ENCODE data around the gene PTPRO.
A peak's percentile ranks its signal among the peaks of the same experiment; 100 is the strongest.

The PTPRO gene

GRCh38 chr12:15446807-15447206, 124.5 kb downstream of the PTPRO start:
- no peak for DNase-seq (ENCODE audit: low spot score)

- no peak for DNase-seq (ENCODE audit: low spot score)
Measured at GRCh38 chr12:15453613-15454012, 131.3 kb downstream of the PTPRO start.

- no peak for DNase-seq (ENCODE audit: low spot score)
Measured at GRCh38 chr12:15458008-15458407, 135.7 kb downstream of the PTPRO start.

GRCh38 chr12:15468911-15469310, 146.6 kb downstream of the PTPRO start:
- DNase-seq (ENCODE audit: low spot score) = no peak

- DNase-seq (ENCODE audit: low spot score) = no peak
Measured at GRCh38 chr12:15469356-15469755, 147.0 kb downstream of the PTPRO start.

- no peak for DNase-seq (ENCODE audit: low spot score)
Measured at GRCh38 chr12:15472036-15472435, 149.7 kb downstream of the PTPRO start.

GRCh38 chr12:15474766-15475165, 152.5 kb downstream of the PTPRO start:
- no peak for DNase-seq (ENCODE audit: low spot score)

GRCh38 chr12:15477761-15478160, 155.5 kb downstream of the PTPRO start:
- DNase-seq (ENCODE audit: low spot score) = no peak

GRCh38 chr12:15481846-15482245, 159.5 kb downstream of the PTPRO start:
- DNase-seq (ENCODE audit: low spot score) = no peak

- DNase-seq (ENCODE audit: low spot score) = no peak
Measured at GRCh38 chr12:15485466-15485865, 163.2 kb downstream of the PTPRO start.

GRCh38 chr12:15486859-15487258, 164.6 kb downstream of the PTPRO start:
- no peak for DNase-seq (ENCODE audit: low spot score)

GRCh38 chr12:15488481-15488880, 166.2 kb downstream of the PTPRO start:
- DNase-seq (ENCODE audit: low spot score) = no peak

GRCh38 chr12:15494329-15495046, 172.2 kb downstream of the PTPRO start:
- DNase-seq (ENCODE audit: low spot score) = peak; percentile 41

- DNase-seq (ENCODE audit: low spot score) = no peak
Measured at GRCh38 chr12:15495746-15496145, 173.4 kb downstream of the PTPRO start.

- DNase-seq (ENCODE audit: low spot score) = no peak
Measured at GRCh38 chr12:15496738-15497137, 174.4 kb downstream of the PTPRO start.

GRCh38 chr12:15497671-15498292, 175.5 kb downstream of the PTPRO start:
- no peak for DNase-seq (ENCODE audit: low spot score)

GRCh38 chr12:15502211-15502610, 179.9 kb downstream of the PTPRO start:
- DNase-seq (ENCODE audit: low spot score) = no peak

GRCh38 chr12:15505616-15506015, 183.3 kb downstream of the PTPRO start:
- DNase-seq (ENCODE audit: low spot score) = no peak

- no peak for DNase-seq (ENCODE audit: low spot score)
Measured at GRCh38 chr12:15515010-15515409, 192.7 kb downstream of the PTPRO start.

- peak; percentile 27 for DNase-seq (ENCODE audit: low spot score)
Measured at GRCh38 chr12:15520083-15520482, 197.8 kb downstream of the PTPRO start.

GRCh38 chr12:15520844-15521243, 198.5 kb downstream of the PTPRO start:
- no peak for DNase-seq (ENCODE audit: low spot score)

- peak; percentile 76 for DNase-seq (ENCODE audit: low spot score)
Measured at GRCh38 chr12:15522574-15523187, 200.4 kb downstream of the PTPRO start.

- DNase-seq (ENCODE audit: low spot score) = no peak
Measured at GRCh38 chr12:15525441-15525840, 203.1 kb downstream of the PTPRO start.

Data from NAMALWA (cell line).